ENCODE results near the gene KCNIP2. TPM values are rescaled to one million over a fixed set of nuclear protein-coding genes. Genes with fewer than 3 reads are reported as not detected.

The KCNIP2 gene
- total RNA-seq, 2 donors from 2014 or later = 2.2 to 3.1 TPM

DNA sequence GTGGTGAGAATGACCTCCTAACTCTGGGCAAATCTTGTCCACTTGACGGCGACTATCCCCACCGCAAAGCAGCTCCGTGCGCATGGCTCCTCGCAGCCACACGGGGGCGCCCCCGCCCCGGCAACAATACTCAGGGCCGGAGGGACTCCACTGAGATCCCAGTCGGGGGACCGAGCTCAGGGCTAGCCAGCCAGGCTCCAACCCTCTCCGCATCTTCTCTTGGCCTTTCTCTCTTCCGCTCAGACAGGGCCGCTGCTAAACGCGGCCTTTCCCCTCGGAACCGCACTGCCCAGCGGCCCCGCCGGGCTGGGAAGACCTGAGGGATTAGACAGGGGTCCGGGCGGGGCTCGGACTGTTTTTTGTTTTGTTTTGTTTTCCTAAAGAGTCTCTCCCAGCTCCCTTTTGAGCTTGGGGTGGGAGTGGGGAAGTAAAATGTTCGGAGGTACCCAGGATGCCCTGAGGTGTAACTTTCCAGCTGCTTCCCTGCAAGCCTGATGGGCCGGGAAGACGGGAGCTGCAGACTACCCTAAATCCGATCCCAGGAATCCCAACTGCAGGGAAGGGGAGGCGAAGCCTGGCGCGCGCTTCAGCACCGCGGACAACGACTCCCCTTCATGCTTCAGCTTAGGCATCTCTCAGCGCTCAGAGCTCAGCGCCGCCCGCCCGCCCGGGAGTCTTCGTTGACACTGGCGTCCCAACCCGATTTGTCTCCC lies 2.7 kb downstream of the KCNIP2 start:
- peak; percentile 82 to 90 for DNase-seq
- peak; percentile 70 to 76 for ATAC-seq (replicated peaks in 1 of 2)
- peaks cover 54% of the 10 kb centered on the region for H3K4me1 Mint-ChIP-seq (ENCODE audit: low read depth)
- H3K27ac Mint-ChIP-seq = peak overlapping the region; percentile 74
- H3K9me3 Mint-ChIP-seq = no peaks in the 10 kb centered on the region
- peak overlapping the region; percentile 85 to 87 for H3K4me3 Mint-ChIP-seq
- no peaks in the 10 kb centered on the region for H3K36me3 Mint-ChIP-seq (ENCODE audit: insufficient read depth in 2 of 2)
- peaks cover 25% of the 10 kb centered on the region for H3K27me3 Mint-ChIP-seq (ENCODE audit: low read depth)

DNA sequence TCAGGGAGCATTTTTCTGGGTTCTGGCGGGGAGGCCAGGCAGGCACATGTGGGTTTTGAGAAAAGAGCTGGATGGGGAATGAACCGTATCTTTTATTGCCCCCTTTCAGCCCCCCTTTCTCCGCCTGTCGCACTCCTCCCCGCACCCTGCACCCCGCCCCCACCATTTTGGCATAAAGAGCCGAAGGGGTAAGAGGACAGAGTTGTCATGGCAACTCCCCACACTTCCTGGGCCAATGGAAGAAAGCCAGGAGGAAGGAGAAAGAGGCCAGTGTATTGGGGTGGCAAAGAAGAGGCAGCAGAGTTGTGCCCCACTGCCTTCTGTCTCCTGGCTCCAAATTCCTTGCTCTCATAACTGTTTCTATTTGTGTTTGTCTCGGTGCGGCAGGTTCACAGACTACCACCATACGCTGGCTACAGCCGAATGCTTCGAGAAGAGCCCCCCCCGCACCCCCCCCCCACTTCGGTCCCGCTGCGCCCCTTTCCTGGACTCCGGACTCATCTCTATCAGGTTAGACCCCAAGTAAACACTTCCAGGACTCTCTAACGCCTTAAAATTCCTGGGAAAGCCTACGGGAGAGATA lies 3.4 kb downstream of the KCNIP2 start:
- H3K27me3 Mint-ChIP-seq (ENCODE audit: low read depth) = peaks cover 25% of the 10 kb centered on the region
- no peak for DNase-seq
- ATAC-seq (replicated peaks in 1 of 2) = no peak
- peaks cover 59% of the 10 kb centered on the region for H3K4me1 Mint-ChIP-seq (ENCODE audit: low read depth)
- no peaks in the 10 kb centered on the region for H3K9me3 Mint-ChIP-seq
- no peaks in the 10 kb centered on the region for H3K36me3 Mint-ChIP-seq (ENCODE audit: insufficient read depth in 2 of 2)
- H3K4me3 Mint-ChIP-seq = peak overlapping the region; percentile 85 to 87
- H3K27ac Mint-ChIP-seq = peak overlapping the region; percentile 74

DNA sequence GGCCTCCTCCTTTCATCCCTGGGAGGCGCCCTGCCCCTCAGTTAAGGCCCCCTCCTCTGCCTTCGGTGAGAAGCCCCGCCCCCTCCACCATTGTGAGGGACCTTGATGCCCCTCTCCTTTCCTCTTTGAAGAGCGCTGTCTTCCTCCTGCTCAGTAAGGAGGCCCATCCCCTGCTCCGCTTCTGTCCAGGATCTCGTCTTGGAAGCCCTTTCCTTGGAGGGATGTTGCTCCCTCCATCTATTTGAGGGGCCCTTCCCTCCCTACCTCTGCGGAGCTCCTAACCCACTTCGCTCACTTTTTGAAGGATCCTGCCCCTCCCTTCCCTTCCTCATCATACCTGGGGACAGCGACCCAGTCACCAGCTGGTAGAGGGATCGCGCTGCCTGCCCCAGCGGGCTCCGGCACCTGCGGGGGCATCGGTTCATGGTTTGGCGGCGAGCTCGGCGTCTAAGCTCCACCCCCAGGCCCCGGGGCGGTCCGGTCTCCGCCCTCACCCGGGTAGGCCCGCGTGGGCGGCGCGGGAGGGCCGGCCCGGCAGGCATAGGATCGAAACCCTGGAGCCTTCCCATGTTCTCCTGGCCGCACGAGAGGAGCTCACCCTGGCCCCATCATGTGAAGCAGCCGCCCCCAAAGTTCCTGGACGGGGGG lies 4.1 kb downstream of the KCNIP2 start:
- Mint-ChIP-seq H3K27ac (no peak overlapping the region), H3K36me3 (ENCODE audit: insufficient read depth in 2 of 2) (no peaks in the 10 kb centered on the region)

DNA sequence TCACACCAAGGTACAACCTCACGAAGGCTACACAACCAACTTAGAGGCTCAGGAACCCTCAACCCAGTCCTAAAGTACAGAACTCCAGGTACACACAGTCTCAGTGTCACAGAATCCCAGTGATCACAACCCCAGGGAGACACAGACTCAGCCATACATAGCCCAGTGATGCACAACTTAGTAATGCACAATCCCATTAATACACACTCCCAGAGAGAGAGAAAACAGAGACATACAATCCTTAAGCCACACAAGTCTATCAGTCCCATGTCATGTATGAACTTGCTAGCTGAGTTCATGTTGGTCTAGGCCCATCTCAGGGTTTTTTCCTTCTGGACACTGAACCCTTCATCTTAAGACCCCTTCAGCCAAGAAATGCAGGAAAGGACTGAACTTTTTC lies 4.6 kb downstream of the KCNIP2 start:
- DNase-seq (no peak), ATAC-seq (replicated peaks in 1 of 2) (no peak)
- Mint-ChIP-seq H3K36me3 (ENCODE audit: insufficient read depth in 2 of 2) (no peaks in the 10 kb centered on the region), H3K27me3 (ENCODE audit: low read depth) (peaks cover 19% of the 10 kb centered on the region), H3K9me3 (no peaks in the 10 kb centered on the region), H3K4me1 (ENCODE audit: low read depth) (peaks cover 65% of the 10 kb centered on the region), H3K27ac (no peak overlapping the region), H3K4me3 (peak overlapping the region; percentile 24 to 85)

More for the DNA sequence above, 4.1 kb downstream of the KCNIP2 start:
- ATAC-seq (replicated peaks in 1 of 2) = peak; percentile 47 to 57
- peak; percentile 80 to 82 for DNase-seq
- no peaks in the 10 kb centered on the region for H3K9me3 Mint-ChIP-seq
- H3K4me1 Mint-ChIP-seq (ENCODE audit: low read depth) = peaks cover 65% of the 10 kb centered on the region
- H3K27me3 Mint-ChIP-seq (ENCODE audit: low read depth) = peaks cover 24% of the 10 kb centered on the region
- peak overlapping the region; percentile 24 to 85 for H3K4me3 Mint-ChIP-seq

- H3K27ac Mint-ChIP-seq = no peak overlapping the region
- H3K4me3 Mint-ChIP-seq = peak overlapping the region; percentile 24 to 85
- H3K27me3 Mint-ChIP-seq (ENCODE audit: low read depth) = peaks cover 18% of the 10 kb centered on the region
- no peaks in the 10 kb centered on the region for H3K36me3 Mint-ChIP-seq (ENCODE audit: insufficient read depth in 2 of 2)
- ATAC-seq (replicated peaks in 1 of 2) (no peak), DNase-seq (no peak)
- no peaks in the 10 kb centered on the region for H3K9me3 Mint-ChIP-seq
- peaks cover 69% of the 10 kb centered on the region for H3K4me1 Mint-ChIP-seq (ENCODE audit: low read depth)
Observed at GRCh38 chr10:101838416-101838970, 5.1 kb downstream of the KCNIP2 start.

DNA sequence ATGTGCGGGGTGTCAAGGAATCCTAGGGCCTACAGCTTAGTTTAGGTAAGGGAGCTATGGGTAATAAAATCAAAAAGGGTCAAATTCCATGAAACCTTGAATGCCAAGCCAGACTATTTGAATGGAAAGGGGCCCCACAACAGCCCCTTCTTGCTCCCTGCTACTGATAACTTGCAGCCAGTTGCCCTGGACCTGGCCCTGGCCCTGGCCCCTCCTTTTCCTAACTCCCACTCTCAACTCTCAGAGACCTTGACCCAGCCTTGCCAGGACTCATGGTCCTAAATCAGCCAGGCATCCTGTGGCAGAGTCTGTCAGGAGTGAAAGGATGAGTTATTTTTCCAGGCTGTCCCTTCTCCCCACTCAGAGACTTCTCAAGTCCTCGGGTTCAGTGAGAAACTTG lies 5.9 kb downstream of the KCNIP2 start:
- H3K27me3 Mint-ChIP-seq (ENCODE audit: low read depth) = peaks cover 13% of the 10 kb centered on the region
- H3K36me3 Mint-ChIP-seq (ENCODE audit: insufficient read depth in 2 of 2) = no peaks in the 10 kb centered on the region
- no peak for ATAC-seq (replicated peaks in 1 of 2)
- no peaks in the 10 kb centered on the region for H3K9me3 Mint-ChIP-seq
- no peak overlapping the region for H3K4me3 Mint-ChIP-seq
- no peak for DNase-seq
- peaks cover 70% of the 10 kb centered on the region for H3K4me1 Mint-ChIP-seq (ENCODE audit: low read depth)
- H3K27ac Mint-ChIP-seq = no peak overlapping the region

DNA sequence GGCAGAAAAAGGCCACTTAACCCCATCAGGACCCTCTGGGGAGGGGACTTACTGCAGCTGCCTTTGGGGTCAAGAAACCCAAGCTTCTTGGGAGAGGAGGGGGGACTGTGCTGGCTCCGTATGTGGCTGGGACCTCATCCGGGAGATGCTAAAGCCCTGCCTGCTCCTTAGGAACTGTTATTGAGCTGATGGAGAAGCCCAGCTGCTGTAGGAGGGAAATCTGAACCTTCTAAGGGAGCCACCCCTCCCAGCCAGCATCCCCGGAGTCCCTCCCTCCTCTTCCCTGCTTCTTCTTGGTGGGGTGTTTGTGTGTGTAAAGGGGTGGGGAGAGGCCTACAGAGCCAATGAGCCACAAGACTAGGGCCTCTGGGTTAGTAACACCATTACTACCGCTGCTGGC lies 8.2 kb downstream of the KCNIP2 start:
- no peak overlapping the region for H3K27ac Mint-ChIP-seq
- H3K9me3 Mint-ChIP-seq = no peaks in the 10 kb centered on the region
- peaks cover 64% of the 10 kb centered on the region for H3K4me1 Mint-ChIP-seq (ENCODE audit: low read depth)
- no peak overlapping the region for H3K4me3 Mint-ChIP-seq
- no peaks in the 10 kb centered on the region for H3K27me3 Mint-ChIP-seq (ENCODE audit: low read depth)
- DNase-seq (no peak), ATAC-seq (replicated peaks in 1 of 2) (no peak)
- no peaks in the 10 kb centered on the region for H3K36me3 Mint-ChIP-seq (ENCODE audit: insufficient read depth in 2 of 2)

- H3K4me3 Mint-ChIP-seq = no peak overlapping the region
- no peak overlapping the region for H3K27ac Mint-ChIP-seq
- no peak for ATAC-seq (replicated peaks in 1 of 2)
- H3K4me1 Mint-ChIP-seq (ENCODE audit: low read depth) = peaks cover 62% of the 10 kb centered on the region
- H3K27me3 Mint-ChIP-seq (ENCODE audit: low read depth) = no peaks in the 10 kb centered on the region
- peak in 1 of 2 donors; percentile 26 for DNase-seq
- H3K36me3 Mint-ChIP-seq (ENCODE audit: insufficient read depth in 2 of 2) = no peaks in the 10 kb centered on the region
- no peaks in the 10 kb centered on the region for H3K9me3 Mint-ChIP-seq
Observed at GRCh38 chr10:101834341-101834740, 9.3 kb downstream of the KCNIP2 start.

DNA sequence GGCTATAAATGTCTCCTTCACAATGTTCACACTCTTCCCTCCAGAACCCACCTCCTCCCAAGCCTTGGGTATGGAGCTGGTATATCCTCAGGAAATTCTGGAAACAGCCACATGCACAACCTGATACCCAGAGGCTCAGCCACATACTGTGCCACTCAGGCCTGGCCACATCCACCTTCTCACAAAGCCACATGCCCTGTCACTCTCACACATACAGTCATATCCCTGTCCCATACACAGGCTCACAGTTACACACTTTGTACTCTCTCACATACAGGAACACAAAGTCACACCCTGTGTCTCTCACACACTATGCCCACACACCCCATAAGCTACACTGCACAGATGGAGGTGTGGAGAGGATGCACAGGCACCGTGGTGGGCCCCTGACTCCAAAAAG lies 10.1 kb downstream of the KCNIP2 start:
- DNase-seq (no peak), ATAC-seq (replicated peaks in 1 of 2) (no peak)
- Mint-ChIP-seq H3K27me3 (ENCODE audit: low read depth) (no peaks in the 10 kb centered on the region), H3K4me1 (ENCODE audit: low read depth) (peaks cover 58% of the 10 kb centered on the region), H3K27ac (peak overlapping the region; percentile 52), H3K36me3 (ENCODE audit: insufficient read depth in 2 of 2) (no peaks in the 10 kb centered on the region), H3K4me3 (peak overlapping the region in 1 of 2 donors; percentile 1), H3K9me3 (no peaks in the 10 kb centered on the region)

GRCh38 chr10:101832325-101832771 lies 11.3 kb downstream of the KCNIP2 start:
- Mint-ChIP-seq H3K27ac (no peak overlapping the region), H3K27me3 (ENCODE audit: low read depth) (no peaks in the 10 kb centered on the region), H3K4me1 (ENCODE audit: low read depth) (peaks cover 58% of the 10 kb centered on the region), H3K36me3 (ENCODE audit: insufficient read depth in 2 of 2) (no peaks in the 10 kb centered on the region), H3K9me3 (no peaks in the 10 kb centered on the region), H3K4me3 (no peak overlapping the region)
- no peak for DNase-seq
- no peak for ATAC-seq (replicated peaks in 1 of 2)

GRCh38 chr10:101831169-101831811 lies 12.3 kb downstream of the KCNIP2 start:
- no peak for DNase-seq
- Mint-ChIP-seq H3K27ac (peak overlapping the region; percentile 88), H3K27me3 (ENCODE audit: low read depth) (no peaks in the 10 kb centered on the region), H3K4me3 (peak overlapping the region; percentile 87 to 88), H3K4me1 (ENCODE audit: low read depth) (peaks cover 57% of the 10 kb centered on the region), H3K9me3 (no peaks in the 10 kb centered on the region), H3K36me3 (ENCODE audit: insufficient read depth in 2 of 2) (no peaks in the 10 kb centered on the region)
- no peak for ATAC-seq (replicated peaks in 1 of 2)

GRCh38 chr10:101830322-101831168 lies 13.1 kb downstream of the KCNIP2 start:
- H3K27me3 Mint-ChIP-seq (ENCODE audit: low read depth) = no peaks in the 10 kb centered on the region
- H3K4me1 Mint-ChIP-seq (ENCODE audit: low read depth) = peaks cover 50% of the 10 kb centered on the region
- H3K36me3 Mint-ChIP-seq (ENCODE audit: insufficient read depth in 2 of 2) = no peaks in the 10 kb centered on the region
- no peaks in the 10 kb centered on the region for H3K9me3 Mint-ChIP-seq
- ATAC-seq (replicated peaks in 1 of 2) (peak; percentile 76 to 78), DNase-seq (peak; percentile 89 to 92)
- H3K27ac Mint-ChIP-seq = peak overlapping the region; percentile 88
- peak overlapping the region; percentile 87 to 88 for H3K4me3 Mint-ChIP-seq

Data from activated T-cell treated with anti-CD3 and anti-CD28 coated beads, Interleukin-2, amount 50 U/mL, for 72 hours (primary cell).